GM18868 (cell line): Measurements from ENCODE around the gene BPI.
"Not testable (repeated sequence)": the region's sequence is repeated elsewhere in the genome, so short reads cannot be mapped to it uniquely, and the experiment has no call there.

Experiments used
- ATAC-seq: cut with Tn5 transposase; IDR thresholded peaks from one replicate; pipeline ENCODE4 v1.9.1; 2021; ENCODE audit warnings: mild to moderate bottlenecking, moderate library complexity; ENCODE audit not compliant: unreplicated experiment

Gene BPI

DNA sequence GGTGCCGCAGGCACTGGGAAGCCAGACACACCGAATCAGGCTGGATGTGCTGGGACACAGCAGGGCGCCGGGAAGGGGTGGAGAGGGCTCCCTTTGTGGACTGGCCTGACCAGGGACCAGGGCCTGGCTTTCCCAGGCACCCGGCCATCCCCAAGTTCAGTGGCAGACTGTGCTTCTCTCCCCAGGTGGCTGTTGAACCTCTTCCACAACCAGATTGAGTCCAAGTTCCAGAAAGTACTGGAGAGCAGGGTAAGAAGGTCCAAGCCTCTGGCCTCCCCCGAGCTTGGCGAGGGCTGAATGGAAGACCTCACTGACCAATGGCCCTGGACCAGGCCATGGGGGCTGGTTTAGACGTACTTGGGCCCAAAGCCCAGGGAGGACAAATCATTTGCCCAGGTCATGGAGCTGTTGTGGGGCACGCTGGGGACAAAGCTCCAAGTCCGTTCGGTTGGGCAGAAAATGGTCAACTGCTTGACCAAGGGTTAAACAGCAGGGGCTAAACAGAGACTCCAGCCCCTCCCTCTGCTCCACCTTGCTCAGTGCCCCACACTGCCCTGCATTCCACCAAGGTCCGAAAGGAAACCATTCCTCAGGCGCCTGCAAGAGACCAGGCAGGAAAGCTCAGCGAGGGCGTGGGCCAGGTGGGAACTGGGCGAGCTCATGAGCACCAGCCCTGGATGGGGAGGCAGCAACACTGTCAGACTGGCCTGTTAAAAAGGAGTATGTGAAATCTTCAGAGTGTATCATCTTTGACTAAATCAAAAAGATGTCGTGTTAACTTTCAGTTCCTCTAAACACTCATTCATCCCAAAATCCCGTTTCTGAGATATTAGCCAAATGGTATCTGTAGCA, 51.4 kb downstream of the BPI start:
- ATAC-seq = no peak

DNA sequence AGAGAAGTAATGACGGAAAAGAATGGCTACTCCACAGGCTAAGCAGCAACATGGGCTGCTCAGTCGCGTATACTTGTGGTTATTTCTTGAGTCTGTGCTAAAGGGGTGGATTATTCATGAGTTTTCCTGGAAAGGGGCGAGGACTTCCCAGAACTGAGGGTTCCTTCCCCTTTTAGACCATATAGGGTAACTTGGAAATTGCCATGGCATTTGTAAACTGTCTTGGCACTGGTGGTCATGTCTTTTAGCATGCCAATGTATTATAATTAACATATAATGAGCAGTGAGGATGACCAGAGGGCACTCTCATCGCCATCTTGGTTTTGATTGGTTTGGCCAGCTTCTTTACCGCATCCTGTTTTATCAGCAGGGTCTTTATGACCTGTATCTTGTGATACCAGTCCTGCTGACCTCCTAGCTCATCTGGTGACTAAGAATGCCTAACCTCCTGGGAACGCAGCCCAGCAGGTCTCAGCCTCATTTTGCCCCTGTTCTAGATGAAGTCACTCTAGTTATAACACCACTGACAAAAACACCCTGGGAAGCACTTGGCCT, 53.8 kb downstream of the BPI start:
- ATAC-seq = no peak

DNA sequence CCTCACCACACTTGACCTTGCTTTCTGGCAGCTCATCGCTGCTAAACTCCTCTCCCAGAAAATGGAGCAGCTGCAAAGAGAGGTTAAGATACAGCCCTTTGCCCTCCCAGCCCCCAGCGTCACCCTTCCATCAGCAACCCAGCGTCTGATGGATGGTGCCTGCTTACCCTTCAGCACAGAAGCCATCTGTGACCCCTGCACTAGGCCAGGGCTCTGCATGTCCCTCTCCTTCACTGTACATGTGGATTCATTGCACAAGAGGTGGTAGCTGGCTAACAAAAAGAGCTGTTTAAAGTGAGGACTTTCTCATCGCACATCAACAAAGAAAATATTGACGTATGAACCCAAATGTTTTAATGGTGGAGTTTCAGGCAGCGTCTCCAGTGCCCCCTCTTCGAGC, 54.6 kb downstream of the BPI start:
- no peak for ATAC-seq

DNA sequence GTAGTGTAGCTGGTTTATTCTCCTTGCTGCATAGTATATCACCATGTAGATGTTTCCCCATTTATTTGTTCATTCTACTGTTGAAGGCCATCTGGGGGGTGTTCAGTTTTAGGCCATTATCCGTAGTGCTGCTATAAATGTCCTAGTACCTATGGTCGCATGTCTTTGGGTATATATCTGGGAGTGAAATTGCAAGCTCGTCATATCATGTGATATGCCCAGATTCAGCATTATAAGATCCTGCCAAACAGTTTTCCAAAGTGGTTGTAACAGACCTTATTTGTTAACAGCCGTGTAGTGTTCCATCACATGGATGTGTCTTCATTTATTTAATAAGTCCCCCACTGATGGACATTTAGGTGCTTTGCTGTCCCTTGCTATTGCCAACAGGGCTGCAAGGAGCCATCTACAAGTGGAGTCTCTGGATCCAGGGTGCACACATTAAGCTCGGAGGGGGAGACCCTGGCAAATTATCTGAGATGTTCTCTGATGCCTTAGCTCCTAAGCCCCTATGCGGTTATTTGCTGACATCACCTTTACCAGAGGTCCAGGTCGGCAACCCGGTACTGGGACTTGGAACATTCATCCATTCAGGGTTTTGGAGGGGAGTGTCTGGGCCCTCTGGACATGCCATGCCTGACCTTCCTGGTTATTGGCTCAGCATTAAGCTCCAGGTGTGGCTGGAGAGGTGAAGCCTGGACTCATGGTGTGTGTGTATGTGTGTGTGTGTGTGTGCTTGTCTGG, 59.2 kb downstream of the BPI start:
- ATAC-seq = no peak

DNA sequence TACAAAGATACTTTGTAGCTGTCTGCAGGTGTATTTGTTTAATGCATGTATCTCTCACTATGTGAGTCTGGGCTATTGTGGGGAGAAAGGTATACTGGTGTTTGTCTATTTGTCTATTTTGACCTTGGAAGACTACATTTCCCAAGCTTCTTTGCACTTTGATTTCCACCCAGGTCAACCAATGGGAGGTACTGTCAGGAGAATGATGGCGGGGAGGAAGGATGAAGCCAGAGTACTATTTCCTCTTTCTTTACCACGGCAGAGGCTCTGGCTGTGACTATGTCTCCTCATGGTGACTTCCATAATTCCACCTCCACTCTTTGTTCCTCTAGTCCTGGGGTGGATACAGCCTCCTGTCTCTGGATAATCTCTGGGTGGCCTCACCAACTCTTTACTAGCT, 65.4 kb downstream of the BPI start:
- ATAC-seq = no peak

DNA sequence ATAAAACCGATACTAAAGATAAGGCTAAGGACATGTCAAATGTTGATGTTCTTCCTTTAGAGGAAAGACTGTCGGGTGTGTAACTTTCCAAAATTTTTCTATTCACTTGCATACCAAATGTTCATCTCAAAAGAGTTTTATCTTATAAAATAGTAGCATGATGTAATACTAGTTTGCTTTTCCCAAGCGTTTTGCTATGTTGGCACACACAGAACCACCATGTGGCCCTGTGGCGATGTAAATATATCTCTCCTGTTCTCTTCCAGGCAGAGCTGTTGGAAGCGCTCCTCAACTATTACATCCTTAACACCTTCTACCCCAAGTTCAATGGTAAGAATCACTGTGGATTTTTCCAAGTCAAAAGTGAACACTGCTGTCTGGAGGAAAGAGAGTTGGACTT, 68.8 kb downstream of the BPI start:
- ATAC-seq = no peak

DNA sequence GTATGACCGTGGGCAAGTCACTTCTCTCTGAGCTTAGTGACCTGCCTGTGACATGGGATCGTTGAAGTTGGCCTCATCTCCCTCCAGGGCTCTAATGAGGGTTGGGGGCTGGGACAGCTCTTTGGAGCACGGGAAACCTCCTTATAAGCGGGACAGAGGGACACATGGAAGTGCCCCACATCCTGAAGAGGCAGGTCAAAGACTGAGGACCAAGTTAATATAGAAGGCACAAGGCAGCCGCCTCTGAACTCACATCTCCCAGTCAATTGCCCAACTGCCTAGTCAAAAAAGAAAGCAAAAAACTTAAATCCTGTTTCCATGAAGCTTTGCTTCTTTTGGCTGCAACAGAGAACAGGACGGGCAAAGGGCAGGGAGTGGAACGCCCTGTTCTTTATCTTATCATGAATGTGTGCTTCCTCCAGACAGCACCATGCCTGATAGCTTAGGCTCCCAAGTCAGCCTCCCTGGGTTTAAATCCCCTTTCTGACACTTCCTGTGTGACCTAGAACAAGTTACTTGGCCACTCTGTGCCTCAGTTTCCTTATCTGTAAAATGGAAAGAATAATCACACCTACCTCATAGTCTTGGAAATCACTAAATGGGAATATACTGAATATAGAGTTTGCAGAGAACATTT, 69.4 kb downstream of the BPI start:
- no peak for ATAC-seq

DNA sequence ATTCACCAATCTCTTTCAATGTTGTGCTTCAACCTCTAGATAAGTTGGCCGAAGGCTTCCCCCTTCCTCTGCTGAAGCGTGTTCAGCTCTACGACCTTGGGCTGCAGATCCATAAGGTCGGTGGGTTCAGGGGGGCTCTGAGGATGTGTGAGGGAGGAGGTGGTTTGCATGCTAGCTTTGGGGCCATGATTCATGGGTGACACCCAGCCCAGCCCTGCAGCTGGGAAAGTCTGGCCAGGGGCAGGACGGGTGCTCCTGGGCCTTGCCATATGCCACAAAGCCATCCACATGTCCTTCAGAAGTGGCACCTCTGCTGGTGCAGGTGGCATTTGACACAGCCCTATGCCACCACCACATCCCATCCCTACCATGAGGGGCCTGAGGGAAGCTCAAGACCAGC, 69.9 kb downstream of the BPI start:
- ATAC-seq = no peak

DNA sequence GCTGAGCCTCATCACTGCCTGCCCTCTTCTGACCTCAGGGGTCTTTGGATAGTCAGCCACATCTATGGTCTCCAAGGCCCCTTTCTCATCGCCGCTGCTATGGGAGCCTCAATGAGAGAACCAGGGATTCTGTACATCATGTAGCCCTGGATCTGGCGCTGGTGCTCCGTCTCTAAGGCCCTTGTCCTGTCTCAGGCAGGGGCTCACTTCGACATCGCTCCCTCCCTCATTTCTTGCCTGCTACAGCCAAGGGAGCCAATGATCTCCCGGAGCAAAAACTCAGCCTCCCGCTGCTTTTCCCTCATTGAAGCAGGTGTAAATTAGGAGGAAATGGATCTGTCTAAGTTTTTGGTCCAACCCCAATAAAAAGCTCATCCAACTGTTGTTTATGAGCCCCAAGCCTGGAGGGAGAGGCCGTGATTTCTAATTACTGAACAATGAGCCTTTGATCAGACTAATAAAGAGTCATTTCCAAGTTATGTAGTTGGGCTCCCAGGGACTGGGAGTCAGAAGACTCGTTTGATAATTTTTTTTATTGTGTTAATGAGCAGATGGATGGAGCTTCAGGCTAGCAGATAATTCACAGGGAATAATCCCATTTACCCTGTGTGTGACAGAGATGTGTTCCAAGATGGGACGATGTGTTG, 73.2 kb downstream of the BPI start:
- no peak for ATAC-seq

DNA sequence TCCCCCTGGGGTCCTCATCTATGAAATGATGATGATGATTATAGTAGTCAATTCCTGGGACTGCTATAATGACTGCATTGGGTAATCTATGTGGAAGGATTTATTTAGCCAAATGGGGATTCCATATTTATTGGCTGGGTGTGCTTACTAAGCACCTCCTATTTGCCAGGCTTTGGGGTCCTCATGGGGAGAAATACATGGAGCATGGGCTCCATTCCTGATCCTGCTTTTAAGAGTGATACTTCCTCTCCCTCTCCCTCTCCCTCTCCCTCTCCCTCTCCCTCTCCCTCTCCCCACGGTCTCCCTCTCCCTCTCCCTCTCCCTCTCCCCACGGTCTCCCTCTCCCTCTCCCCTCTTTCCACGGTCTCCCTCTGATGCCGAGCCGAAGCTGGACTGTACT, 73.9 kb downstream of the BPI start:
- not testable (repeated sequence) for ATAC-seq

DNA sequence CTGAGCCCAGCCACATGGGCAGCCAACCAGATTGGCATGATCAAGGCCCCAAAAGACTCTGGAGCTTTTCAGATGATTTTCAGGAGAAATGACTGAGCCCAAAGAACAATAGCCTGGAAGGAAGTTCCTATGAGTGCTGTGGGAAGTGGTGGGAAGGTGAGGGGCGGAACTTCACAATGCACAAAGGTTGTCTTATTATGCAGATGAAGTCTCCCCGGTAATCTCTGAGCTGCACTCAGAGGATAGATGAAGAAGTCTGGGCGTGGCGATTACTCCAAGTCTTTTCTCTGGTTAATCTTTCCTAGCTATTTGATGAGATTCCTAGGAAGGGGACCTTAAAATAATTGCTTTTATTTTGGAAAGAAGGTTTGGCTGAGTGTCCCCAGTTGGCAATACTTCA, 79.2 kb downstream of the BPI start:
- no peak for ATAC-seq

DNA sequence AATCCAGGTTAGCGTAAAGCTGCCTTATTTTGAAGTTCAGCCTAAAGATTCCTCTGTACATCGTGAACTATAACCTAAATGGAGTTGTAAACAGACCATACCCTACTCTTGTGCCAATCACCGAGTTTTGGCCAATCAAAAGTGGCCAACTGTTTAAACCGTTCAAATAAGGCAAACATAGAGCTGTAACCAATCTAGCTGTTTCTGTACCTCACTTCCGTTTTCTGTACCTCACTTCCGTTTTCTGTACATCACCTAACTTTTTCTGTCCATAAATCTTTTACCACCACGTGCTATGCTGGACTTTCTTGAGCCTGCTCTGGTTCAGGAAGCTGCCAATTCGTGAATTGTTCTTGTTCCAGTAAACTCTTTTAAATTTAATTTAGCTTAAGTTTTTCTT, 82.0 kb downstream of the BPI start:
- ATAC-seq = no peak

DNA sequence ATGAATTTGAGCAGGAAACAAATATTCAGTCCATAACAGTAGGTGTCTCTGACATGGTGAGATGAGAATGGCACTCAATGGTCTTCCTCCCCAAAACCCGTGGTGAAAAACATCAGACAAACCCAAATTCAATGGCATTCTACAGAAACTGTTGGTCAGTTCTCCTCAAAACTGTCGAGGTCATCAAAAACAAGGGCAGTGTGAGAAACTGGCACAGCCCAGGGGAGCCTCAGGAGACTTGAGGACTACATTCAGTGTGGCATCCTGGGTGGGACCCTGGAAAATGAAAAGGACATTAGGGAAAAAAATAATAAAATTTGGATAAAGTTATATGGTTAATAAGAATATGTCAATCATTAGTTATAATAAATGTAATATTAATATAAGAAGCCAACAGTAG, 82.9 kb downstream of the BPI start:
- no peak for ATAC-seq
